C1 segment of cervical spinal cord (tissue), 14 donors: ENCODE results near the gene TMEM125.

Source experiments
- DNase-seq, 14 donors: peaks; one replicate each; lab custom pipeline; 2025; lab: John Stamatoyannopoulos, UW

Gene TMEM125

DNA sequence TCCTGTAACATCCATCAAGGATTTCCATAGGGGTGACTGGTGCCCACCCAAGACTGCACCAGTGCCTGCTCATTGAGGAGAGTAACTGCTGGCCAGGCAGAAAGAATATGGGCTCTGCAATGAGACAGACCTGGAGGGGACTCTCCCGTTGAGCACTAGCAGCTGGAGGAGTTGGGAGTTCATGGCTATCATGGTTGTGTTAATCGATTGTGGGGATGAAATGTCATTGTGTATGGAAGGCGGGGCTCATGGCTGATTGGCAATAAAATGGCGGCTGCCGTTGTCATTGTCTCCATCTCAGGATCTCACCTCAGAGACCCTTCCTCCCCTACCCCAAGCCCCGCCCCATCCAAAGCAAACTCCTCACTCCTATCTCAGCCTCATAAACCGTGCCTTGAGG is 3.9 kb downstream of the TMEM125 start:
- no peak for DNase-seq

DNA sequence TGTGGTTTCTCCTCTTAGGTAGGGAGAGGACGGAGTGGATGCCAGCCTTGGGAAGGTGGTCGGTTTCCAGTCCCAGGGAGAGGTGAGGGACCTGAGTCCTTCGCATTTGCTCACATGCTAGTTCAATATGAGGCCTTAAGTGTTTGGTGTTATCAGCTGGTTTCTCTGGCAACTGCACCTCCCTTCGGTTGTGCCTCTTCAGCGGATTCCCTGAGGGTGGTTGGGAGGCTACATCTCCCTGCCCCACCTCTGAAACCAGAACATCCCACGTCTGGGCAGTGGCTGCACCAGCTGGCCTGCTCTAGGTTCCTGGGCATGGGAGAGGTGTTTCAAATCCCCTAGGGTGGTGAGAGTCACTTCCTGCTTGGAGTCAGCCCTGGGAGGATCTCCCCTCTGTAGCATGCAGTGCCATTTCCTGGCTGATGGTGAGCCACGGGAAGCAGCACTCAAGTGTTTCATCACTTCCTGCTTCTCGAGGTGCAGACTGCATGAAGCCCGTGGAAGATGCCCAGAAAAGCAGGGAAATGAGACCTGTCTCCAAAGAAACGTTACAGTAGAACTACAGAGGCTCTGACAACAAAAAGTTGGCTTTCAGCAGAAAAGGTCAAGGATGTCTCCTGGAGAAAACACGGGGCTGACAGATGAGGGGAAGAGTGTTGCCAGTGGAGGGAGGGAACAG is 4.5 kb downstream of the TMEM125 start:
- DNase-seq = no peak

DNA sequence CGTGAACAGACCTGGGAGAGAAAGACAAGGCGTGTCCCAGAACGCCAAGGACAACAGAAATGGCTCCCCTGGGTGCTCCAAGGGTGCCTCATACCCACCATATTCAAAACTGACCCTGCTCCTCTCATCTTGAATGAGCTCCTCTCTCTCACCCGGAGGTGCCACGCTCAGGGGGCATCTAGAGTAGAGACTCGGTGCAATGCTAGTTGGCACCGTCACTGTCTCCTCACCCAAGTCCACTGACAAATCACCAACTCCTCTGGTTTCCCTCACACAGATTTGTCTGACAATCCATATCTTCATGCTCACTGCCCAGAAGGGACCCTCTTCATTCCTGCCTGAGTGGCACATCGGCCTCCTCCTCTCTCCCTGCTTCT is 5.0 kb downstream of the TMEM125 start:
- no peak for DNase-seq

DNA sequence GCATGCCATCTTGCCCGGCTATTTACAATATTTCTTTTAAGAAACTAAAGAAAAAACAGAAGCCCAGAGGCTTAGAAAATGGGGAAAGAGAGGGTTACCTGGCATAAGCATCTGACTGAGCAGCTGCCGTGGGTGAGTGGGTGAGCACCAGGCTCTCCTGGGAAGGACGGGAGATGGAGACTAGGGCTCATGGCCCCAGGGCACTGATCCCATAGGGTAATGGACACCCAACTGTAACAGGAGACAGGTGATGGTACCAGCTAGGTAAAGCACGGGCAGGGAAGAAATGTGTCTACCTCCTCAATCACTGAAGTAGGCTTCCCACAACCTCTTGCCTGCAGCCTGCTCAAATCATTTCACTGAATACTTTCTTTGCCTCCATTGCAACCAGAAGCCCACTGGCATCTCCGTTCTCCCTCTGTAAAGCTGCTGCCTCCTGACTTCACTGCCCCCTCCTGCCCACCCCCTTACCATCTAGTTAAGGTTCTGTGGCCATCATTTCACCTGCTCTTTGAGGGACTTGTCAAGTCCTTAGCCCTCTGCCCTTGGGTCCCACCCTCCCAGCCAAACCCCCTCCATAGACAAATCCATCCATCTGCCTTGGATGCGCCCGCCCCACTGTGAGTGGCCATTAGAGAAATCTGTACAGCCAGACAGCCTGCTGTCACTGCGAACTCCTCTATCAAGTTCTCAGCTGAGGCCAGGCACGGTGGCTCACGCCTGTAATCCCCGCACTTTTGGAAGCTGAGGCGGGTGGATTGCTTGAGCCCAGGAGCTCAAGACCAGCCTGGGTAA is 6.2 kb downstream of the TMEM125 start:
- DNase-seq = no peak

DNA sequence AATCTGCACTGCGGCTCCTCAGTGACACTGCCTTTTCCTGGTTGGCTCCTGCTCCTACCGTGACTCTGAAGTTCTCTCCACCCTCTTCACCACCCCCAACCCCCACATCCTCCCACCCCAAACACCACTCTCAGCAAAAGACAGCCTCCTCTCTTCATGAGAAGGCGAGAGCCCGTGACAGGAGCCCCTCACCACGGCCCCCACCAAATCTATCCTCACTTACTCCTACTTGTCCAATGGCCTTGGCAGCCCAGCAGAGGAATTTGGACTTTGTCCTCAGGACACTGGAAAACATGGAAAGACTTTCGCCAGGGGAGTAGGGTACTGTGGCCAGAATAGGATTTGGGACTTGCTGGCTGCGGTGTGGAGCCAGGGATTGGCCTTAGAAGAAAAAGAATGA is 6.9 kb downstream of the TMEM125 start:
- DNase-seq = no peak

DNA sequence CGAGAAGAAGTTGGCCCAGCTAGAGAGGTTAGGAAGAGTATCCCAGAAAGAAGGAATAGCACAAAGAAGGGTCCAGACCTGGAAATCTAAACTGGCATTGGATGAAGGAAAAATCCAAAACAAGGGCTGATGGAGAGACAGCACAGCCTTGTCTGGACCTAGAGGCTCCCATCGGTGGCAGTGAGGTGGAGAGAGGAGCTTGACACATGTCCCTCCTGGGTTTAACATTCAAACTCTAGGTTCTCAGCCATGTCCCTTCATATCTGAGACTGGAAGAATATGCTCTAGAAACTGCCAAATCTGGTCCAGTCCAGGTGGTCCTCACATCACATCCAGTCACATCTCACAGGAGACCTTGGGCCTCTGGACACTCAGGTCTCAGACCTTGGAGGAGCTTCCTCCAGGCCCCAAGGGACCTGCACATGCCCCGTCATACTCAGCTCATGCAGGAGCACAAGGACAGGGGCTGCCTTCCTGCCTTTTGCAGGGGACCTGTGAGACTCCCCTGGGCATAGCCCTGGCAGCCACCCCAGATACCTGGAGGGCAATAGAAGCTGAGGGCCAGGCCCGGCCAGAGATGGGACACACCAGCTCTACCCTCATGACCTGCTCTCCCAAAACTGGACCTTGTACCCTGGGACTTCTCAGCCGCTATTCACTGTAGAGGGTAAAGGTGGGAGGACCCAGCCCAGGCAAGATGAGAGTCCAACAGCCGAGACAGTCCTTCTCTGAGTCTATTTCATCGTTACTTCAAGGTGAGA is 7.5 kb downstream of the TMEM125 start:
- DNase-seq = no peak

DNA sequence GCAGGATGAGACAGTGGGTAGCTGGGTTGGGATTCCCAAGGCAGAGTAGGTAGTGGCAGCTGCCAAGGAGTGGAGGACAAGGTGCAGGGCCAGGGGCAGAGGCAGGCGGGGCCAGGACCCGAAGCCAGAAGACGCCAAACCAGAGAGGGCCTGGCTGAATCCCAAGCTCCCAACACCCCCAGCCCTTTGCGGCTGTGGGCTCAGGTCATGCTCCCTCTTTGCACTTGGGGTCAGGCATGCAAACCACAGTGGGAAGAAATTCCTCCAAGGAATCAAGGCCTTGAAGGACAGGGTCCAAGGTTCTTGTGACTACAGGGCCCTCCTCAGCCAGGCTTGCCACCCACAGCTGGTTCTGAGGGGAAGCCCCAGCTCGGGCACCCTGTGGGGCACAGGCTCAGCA is 9.4 kb downstream of the TMEM125 start:
- DNase-seq = no peak

DNA sequence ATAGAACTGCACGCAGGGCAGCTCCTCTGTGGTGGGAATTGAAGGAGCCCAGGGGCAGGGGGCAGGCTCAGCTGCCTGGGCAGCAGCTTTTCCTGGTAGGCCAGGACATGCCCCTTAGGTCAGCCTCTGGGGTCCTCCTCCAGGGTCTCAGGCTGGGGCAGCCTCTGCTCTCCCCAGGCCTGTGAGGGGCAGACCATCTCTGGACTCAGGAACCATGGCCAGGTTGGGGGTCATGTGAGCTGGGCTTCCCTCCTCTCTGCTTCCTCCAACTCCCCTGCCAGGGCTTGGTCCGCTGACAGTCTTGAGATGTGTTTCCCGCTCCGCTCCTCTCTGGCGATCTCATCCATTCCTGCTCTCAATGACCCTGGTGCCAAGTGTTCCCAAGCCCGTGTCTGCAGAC is 9.9 kb downstream of the TMEM125 start:
- no peak for DNase-seq

DNA sequence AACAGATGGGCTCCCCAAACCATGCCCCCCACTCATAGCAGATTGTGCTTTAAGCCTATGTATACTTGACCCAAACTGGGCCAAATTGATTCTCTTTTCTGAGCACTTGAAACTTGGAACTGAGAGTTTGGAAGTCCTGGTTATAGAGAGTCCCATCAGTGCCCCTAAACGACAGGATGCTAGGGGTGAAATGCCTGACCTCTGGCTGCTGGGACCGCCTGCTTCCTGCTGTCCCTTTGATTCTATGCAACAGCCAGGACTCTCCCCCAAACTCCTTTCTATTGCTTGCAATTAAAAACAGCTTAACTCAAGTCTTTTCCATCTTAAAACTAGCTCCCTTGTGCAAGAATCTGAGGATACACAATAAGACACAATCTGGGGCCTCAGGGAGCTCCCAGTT is 10.9 kb downstream of the TMEM125 start:
- DNase-seq = no peak

DNA sequence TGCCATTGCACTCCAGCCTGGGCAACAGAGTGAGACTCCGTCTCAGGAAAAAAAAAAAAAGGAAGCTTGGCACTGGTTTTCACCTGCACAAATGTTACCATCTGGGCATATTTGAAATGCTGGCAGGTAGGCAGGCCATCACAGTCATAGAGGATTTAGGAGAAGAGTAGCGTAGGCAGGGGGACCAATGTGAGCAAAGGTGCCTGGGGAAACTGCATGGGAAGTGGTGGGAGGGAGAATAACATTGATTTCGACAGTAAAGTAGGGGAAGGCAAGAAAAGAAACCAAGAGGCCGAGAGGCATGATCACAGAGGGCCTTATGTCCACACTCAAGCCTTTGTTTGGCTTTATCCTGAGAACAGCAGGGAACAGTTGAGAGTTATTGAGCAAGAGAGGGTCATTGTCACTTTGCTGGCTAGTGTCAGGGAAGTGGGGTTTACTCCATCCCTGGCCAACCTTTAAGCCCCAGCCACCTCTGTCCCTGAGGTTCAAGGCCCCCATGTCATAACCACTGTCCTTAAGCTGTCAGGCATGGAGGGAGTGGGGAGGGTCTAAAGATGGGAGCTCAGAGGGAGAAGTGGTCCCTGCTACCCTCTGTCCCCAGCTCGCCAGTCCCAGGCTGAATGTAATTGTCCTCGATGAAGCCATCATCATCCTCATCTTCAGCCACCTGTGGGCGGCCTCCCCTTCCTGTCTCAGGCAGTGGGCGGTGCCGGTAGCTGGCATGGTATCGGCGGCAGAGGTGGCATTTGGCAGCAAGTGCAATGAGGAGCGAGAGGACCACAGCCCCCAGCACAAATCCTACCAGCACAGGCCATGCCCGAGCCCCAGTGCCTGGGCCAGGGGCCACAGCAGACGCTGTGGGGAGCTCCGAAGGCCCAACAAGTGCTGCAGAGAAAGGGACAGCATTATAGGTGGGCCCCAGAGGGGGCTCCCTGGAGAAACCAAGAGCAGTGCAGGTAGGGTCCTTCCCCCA is 12.7 kb downstream of the TMEM125 start:
- DNase-seq = peak in 1 of 14 donors; percentile 66

DNA sequence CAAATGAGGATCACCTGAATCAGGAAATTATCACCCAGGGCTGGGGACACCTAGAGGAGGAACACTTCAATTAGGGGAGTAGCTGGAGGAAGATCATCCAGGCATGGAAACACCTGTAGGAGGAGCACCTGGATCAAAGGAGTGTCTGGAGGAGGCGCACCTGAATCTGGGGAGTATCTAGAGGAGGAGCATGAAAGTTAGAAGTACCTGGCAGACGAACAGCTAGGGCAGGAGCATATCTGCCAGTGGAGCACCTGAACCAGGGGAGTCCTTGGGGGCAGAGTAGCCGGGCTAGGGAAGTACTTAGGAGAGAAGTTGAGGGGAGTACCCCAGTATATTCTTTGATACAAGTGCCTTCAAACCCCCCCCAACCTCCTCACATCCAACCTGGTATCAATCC is 14.3 kb downstream of the TMEM125 start:
- no peak for DNase-seq

DNA sequence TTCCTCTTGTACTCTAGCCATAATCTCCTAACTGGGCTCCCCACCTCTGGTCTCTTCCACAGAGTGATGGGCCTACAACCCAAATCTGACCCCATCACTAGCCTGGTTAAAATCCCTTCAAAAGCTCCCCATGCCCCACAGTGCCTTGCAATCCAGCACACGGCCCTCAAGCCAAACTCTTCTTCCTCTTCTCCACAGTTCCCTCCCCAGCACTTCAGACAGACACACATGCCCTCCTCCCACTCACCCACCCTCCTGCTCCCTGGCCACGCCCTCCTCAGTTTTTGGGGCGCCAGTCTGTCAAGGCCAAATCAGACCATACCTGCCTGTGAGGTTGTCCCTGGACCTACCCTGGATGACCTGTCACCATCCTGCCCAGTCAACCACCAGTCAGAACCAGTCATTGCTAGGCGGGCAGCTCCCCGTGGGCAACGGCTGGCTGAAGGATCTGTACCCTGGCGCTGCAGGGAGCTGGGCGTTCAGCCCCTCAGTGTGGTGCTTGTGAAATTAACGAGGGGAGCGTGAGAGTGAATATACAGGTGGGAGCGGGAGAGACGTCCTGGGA is 14.8 kb downstream of the TMEM125 start:
- DNase-seq = no peak

DNA sequence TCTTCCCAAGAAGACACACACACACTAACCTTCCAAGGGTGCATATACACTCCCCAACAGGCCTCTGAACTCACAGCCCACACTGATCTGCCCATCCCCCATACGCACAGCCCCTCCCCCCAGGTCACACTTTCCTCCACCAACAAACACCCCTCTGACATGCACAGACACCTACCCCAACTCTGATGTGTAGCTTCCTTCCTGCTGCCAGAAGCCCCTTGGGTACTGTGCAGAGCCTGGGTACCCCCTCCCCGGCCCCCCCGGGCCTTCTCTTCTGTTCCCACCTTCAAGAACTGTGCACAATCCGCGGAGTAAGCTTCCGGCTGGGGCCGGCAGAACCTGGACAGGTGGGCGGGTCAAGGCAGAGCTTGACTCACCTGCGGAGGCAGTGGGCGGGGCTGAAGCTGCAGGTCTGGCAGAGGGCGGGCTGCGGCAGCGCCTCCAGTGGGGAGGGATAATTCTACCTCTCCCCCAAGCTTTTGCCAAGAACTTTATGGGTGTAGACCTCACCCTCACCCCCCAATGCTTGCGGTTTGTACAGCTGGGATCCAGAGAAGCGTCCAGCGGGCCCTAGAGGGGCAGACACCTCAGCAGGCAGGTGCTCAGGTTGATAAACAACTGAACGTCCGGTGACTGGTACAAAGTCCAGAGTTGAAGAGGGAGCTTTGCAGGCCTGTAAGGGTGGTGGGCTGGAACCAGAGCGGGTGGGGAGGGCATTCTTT is 15.6 kb downstream of the TMEM125 start, which contains the start of gene C1orf210:
C1orf210 (minus strand) TSS at position 313 of the 722 bp plus-strand sequence. CDS start 2,311 bp downstream, outside the sequence.
- no peak for DNase-seq

DNA sequence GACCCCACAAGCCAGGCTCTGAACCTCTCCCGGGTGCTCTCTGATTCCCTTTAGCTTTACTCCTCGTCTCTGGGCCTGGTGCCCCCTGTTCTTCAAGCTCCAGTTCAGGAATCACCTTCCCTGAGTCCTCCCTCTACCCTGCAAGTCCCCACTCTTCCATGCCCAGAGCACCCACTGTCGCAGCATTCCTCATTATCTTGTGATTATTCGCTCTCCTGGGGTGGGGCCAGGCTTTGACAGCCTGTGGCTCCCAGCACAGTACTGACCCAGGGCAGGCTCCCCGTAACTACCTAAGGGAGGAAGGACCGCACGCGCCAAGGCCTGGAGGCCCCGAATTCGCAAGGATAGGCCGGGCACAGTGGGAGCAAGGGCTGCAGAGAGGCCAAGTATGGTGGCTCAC is 16.3 kb downstream of the TMEM125 start:
- no peak for DNase-seq

DNA sequence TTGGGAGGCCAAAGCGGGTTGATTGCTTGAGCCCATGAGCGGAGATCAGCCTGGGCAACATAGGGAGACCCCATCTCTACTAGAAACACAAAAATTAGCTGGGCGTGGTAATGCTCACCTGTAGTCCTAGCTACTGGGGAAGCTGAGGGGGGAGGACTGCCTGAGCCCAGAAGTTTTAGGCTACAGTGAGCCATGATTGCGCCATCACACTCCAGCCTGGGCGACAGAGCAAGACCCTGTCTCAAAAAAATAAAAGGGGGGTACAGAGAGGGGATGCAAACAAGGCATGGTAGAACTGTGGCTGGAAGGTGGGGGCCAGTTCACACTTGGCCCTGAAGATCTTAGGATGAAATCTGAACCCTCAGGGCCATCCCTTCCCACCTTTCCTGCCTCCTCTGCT is 16.8 kb downstream of the TMEM125 start:
- no peak for DNase-seq

DNA sequence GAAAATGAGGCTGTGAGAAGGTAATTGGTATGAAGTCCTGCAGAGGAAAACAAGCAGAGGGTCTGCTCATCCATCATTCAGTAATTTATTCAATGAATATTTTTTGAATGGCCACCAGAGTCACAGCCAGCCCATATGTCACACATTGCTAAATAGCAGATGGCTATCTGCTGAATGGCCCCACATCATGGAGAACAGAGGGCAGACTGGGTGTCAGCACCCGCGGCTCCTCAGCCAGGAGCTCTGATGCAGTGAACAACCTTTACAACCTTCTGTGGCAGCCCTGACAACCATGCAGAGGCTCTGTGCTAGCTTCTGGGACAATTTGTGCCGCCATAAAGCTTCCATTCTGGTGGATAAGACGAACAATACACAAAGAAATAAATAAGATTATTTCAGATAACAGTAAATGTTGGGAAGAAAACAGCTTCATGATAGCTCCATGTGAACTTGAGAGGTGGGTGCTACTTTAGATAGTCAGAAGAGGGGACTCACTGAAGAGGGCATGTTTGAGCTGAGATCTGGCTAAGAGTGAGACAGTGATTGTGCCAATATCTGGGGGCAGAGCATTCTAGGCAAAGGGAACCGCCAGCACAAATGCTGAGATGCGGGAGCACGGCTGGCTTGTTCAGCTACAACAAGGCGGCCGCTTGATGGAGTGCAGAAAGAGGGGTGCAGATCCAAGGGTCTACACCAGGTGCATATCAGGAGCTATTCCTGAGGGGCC is 18.4 kb downstream of the TMEM125 start:
- peak in 1 of 14 donors; percentile 46 for DNase-seq

DNA sequence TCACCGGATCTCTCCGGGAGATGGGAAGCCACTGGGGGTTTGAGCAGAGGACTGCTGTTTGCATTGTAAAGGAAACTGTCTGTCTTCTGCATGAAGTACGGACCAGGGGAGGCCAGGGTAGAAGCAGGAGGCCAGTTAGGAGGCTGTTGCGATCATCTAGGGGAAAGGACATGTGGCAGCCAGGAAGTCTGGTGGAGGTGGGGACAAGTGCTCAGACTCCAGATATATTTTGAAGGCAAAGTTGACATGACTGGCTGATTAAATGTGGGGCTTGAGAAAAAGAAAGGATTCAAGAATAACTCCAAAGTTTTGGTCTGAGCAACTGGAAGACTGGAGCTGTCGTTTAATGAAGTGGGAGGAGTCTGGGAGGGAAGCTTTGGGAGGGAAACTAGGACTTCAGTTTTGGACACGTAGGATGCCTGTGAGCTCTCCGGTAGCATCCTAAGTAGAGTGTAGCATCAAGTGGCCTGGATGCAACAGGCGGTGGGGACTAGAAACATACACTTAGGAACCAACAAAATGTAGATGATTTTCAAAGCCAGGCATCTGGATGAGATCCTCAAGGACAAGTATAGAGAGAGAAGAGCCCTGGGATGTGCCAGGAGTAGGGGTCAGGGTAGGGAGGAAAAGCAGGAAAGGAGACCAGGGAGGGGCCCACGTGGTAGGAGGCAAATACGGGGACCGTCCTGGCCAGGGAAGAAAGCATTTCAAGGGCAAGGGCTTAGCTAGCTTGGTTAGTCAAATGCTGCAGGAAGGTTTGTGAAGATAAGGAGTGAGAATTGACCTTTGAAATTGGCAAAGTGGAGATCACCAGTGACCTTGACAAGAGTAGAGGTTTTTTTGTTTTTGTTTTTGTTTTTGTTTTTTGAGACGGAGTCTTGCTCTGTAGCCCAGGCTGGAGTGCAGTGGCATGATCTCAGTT is 19.3 kb downstream of the TMEM125 start:
- no peak for DNase-seq

DNA sequence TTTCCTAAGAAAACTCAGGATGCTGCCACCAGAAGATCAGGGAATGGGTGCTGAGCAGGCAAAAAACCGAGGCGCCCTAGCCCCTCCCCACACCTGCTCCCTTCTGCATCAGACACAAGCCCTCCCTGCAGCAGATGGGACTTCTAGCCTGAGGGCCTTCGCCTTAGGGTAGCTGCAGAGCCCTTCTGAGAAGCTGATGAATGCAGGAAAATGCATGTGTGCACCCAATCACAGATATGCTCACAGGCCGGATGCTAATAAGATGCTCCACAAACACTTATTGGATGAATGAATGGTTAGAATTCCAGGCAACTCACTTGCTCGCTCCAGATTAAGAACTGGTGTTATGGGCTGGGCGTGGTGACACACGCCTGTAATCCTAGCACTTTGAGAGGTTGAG is 22.4 kb downstream of the TMEM125 start:
- no peak for DNase-seq
